Panc1 (cell line): ENCODE results near the gene NT5DC1. TPM values are rescaled to one million over a fixed set of nuclear protein-coding genes. Genes with fewer than 3 reads are reported as not detected.

ENCODE experiments used
- ATAC-seq: fragments of 200-7000 bp; cut with Tn5 transposase; 2 replicates; pipeline ENCODE4 v1.9.1; 2020; ENCODE audit warnings: mild to moderate bottlenecking, moderate library complexity
- BruUV-seq: library from RNA; stranded (reverse); fragments of 400-500 nt; replicated peaks from 2 replicates; lab custom pipeline; 2021; lab: Mats Ljungman, UMichigan
- CTCF ChIA-PET: fragments of 300-600 bp; sonication (Branson Sonifier 250); formaldehyde crosslinking; loops from one replicate; lab custom pipeline; 2022; ENCODE audit warnings: antibody characterized with exemption; lab: Charles Lee
- POLR2A ChIA-PET: fragments of 300-600 bp; sonication (Branson Sonifier 250); formaldehyde crosslinking; loops from one replicate; lab custom pipeline; 2022; ENCODE audit warnings: antibody characterized with exemption; lab: Charles Lee
- DNase-seq: peaks from one replicate; pipeline ENCODE4 v3.0.0-alpha.2; 2010; ENCODE audit warnings: low read depth, low spot score
- H3K27ac ChIP-seq: 2 replicates; pipeline ENCODE4 v1.5.1; 2011; ENCODE audit warnings: mild to moderate bottlenecking, low read length, inconsistent platforms
- H3K27me3 ChIP-seq: fragments of 200-500 bp; sonication (Bioruptor generic); 2 replicates; pipeline ENCODE4 v1.6.0; 2014; ENCODE audit warnings: low read length, inconsistent platforms; ENCODE audit not compliant: control insufficient read depth, insufficient read depth
- H3K36me3 ChIP-seq: fragments of 200-500 bp; sonication (Bioruptor generic); 2 replicates; pipeline ENCODE4 v1.5.1; 2014; ENCODE audit warnings: inconsistent platforms, mild to moderate bottlenecking, low read length, moderate library complexity; ENCODE audit not compliant: control insufficient read depth, insufficient read depth
- H3K4me1 ChIP-seq: 2 replicates; pipeline ENCODE4 v1.5.1; 2011; ENCODE audit warnings: inconsistent platforms, mild to moderate bottlenecking, low read length, moderate library complexity; ENCODE audit not compliant: control insufficient read depth, insufficient read depth
- H3K4me3 ChIP-seq, 2 experiments: 2 replicates each; pipeline ENCODE4 v1.5.1; 2011 to 2012; ENCODE audit warnings: low read depth in 2 of 2, low read length in 2 of 2, mild to moderate bottlenecking in 2 of 2, inconsistent platforms in 1 of 2, moderate library complexity in 1 of 2
- H3K9me3 ChIP-seq: fragments of 200-500 bp; sonication (Bioruptor generic); 2 replicates; pipeline ENCODE4 v1.5.1; 2014; ENCODE audit warnings: low read depth, mild to moderate bottlenecking, inconsistent platforms, low read length, moderate library complexity; ENCODE audit not compliant: control insufficient read depth, insufficient read depth
- CTCF ChIP-seq: fragments of 450-650 bp; IDR thresholded peaks from 2 replicates; pipeline ENCODE4 v1.5.1; 2017; ENCODE audit warnings: mild to moderate bottlenecking
- POLR2AphosphoS5 ChIP-seq: IDR thresholded peaks from 2 replicates; pipeline ENCODE4 v1.6.1; 2012; ENCODE audit warnings: mild to moderate bottlenecking, low read depth, low read length, moderate library complexity
- REST ChIP-seq, 2 experiments: IDR thresholded peaks; 2 replicates each; pipeline ENCODE4 v1.6.1; 2011 to 2012; ENCODE audit warnings: low read depth in 2 of 2, control low read depth in 1 of 2, low read length in 1 of 2, mild to moderate bottlenecking in 1 of 2, moderate library complexity in 1 of 2; ENCODE audit not compliant: insufficient read depth in 1 of 2
- SIN3A ChIP-seq: IDR thresholded peaks from 2 replicates; pipeline ENCODE4 v1.6.1; 2012; ENCODE audit warnings: low read depth, mild to moderate bottlenecking, low read length, moderate library complexity, borderline replicate concordance; ENCODE audit not compliant: insufficient read depth
- TCF7L2 ChIP-seq: IDR thresholded peaks from 2 replicates; pipeline ENCODE4 v1.6.1; 2011; ENCODE audit warnings: mild to moderate bottlenecking, low read depth, low read length, inconsistent platforms
- in situ Hi-C: cut with HindIII; loops from 2 replicates; pipeline ENCODE4 v1.10.0; 2016; ENCODE audit warnings: low sequenced_read_pairs, low pct_unique_long_range_greater_than_20kb
- intact Hi-C: fragments of 100-400 bp; cut with micrococcal nuclease; formaldehyde crosslinking; loops from one replicate; pipeline ENCODE4 v1.10.0; 2022; ENCODE audit not compliant: unreplicated experiment
- total RNA-seq: library from RNA; stranded (reverse); gene quantifications from one replicate; pipeline ENCODE4 v1.2.1, GENCODE V29; 2021; ENCODE audit not compliant: unreplicated experiment

Gene NT5DC1
- total RNA-seq, 1 experiment from 2014 or later, result 79.1 TPM

DNA sequence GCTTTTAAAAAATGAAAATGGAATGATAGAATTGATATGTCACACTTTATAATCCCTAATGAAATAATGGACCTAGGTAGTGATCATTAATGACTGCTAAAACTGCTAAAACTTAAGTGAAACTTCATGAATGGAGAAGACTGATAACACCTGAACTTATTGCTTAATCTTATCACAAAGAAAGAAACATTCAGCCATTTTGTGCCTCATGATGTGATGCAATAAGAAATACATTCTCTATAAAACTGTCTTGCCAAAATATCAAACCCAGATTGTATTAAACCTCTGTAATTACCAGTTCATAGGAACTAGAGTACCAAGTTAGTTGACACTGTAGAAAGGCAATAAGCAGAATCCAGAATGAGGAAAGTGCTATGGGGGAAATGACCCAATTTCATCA lies 79.7 kb downstream of the NT5DC1 start:
- Histone ChIP-seq H3K4me3 (no peak overlapping the region), H3K9me3 (no peaks in the 10 kb centered on the region; the same call in 1 of the 2 replicates), H3K27ac (no peak overlapping the region), H3K27me3 (no peaks in the 10 kb centered on the region), H3K36me3 (no peaks in the 10 kb centered on the region), H3K4me1 (no peaks in the 10 kb centered on the region)
- TF ChIP-seq REST (IDR thresholded peaks at IDR 0.05; ENCODE audit: insufficient read depth in 1 of 2, low read depth in 2 of 2, low read length in 1 of 2) (no peak), SIN3A (no peak), TCF7L2 (no peak), CTCF (no peak), POLR2AphosphoS5 (no peak)
- in situ Hi-C loops (no loop called here), intact Hi-C loops (no loop called here)
- no TSS peak for BruUV-seq
- ChIA-PET CTCF (interaction anchor here (0.5 kb wide), 1 partner anchor 332 kb away, joined by 4 read pairs; no protein-coding TSS in a partner anchor), POLR2A (no interaction called here)
- ATAC-seq (no peak), DNase-seq (no peak)

- H3K27ac ChIP-seq, result no peak overlapping the region
- H3K4me3 ChIP-seq, result no peak overlapping the region
- BruUV-seq, result no TSS peak
- no peaks in the 10 kb centered on the region for H3K4me1 ChIP-seq
- intact Hi-C loops (no loop called here), in situ Hi-C loops (no loop called here)
- H3K27me3 ChIP-seq, result no peaks in the 10 kb centered on the region
- no peaks in the 10 kb centered on the region for H3K36me3 ChIP-seq
- ChIA-PET POLR2A (interaction anchor here (0.5 kb wide), 1 partner anchor 474 kb away, joined by 3 read pairs; no protein-coding TSS in a partner anchor), CTCF (no interaction called here)
- ATAC-seq (no peak), DNase-seq (no peak)
- no peaks in the 10 kb centered on the region for H3K9me3 ChIP-seq
- TF ChIP-seq REST (IDR thresholded peaks at IDR 0.05; ENCODE audit: insufficient read depth in 1 of 2, low read depth in 2 of 2, low read length in 1 of 2) (no peak), POLR2AphosphoS5 (no peak), SIN3A (no peak), TCF7L2 (no peak), CTCF (no peak)
Observed at GRCh38 chr6:116189472-116189871, 88.8 kb downstream of the NT5DC1 start.
